Liver (tissue), 9 donors: ENCODE results near the gene PTGES. TPM values are rescaled to one million over a fixed set of nuclear protein-coding genes. Genes with fewer than 3 reads are reported as not detected.
"Not testable (repeated sequence)": the region's sequence is repeated elsewhere in the genome, so short reads cannot be mapped to it uniquely, and the experiment has no call there.

ENCODE experiments used
- DNase-seq: peaks from one replicate; pipeline ENCODE4 v3.0.0-alpha.2; 2017; ENCODE audit warnings: low spot score
- H3K27ac ChIP-seq, 2 donors: one replicate each; pipeline ENCODE4 v1.7.0; 2013; ENCODE audit warnings: inconsistent platforms in 2 of 2, low read length in 2 of 2, control low read depth in 1 of 2, low read depth in 1 of 2, mild to moderate bottlenecking in 1 of 2
- H3K27me3 ChIP-seq, 4 donors: one replicate each; pipeline versions ENCODE4 v1.6.1 to v1.7.0; 2013; ENCODE audit warnings: low read length in 3 of 4, inconsistent platforms in 1 of 4, mild to moderate bottlenecking in 1 of 4, moderate library complexity in 1 of 4; ENCODE audit not compliant: control insufficient read depth in 4 of 4, insufficient read depth in 4 of 4
- H3K36me3 ChIP-seq, 4 donors: one replicate each; pipeline versions ENCODE4 v1.6.1 to v1.7.0; 2013; ENCODE audit warnings: low read length in 3 of 4, mild to moderate bottlenecking in 3 of 4, low read depth in 1 of 4, moderate library complexity in 1 of 4; ENCODE audit not compliant: control insufficient read depth in 4 of 4, insufficient read depth in 3 of 4
- H3K4me1 ChIP-seq, 4 donors: one replicate each; pipeline versions ENCODE4 v1.6.1 to v1.7.0; 2013; ENCODE audit warnings: low read length in 3 of 4, mild to moderate bottlenecking in 3 of 4, moderate library complexity in 1 of 4; ENCODE audit not compliant: control insufficient read depth in 4 of 4, insufficient read depth in 4 of 4
- H3K4me3 ChIP-seq, 3 donors: one replicate each; pipeline versions ENCODE4 v1.6.1 to v1.7.0; 2013; ENCODE audit warnings: low read length in 3 of 3, control low read depth in 1 of 3, low read depth in 1 of 3, mild to moderate bottlenecking in 1 of 3
- H3K9ac ChIP-seq, 2 donors: one replicate each; pipeline ENCODE4 v1.7.0; 2013; ENCODE audit warnings: low read length in 2 of 2, mild to moderate bottlenecking in 2 of 2, moderate library complexity in 2 of 2, control low read depth in 1 of 2, low read depth in 1 of 2
- H3K9me3 ChIP-seq, 4 donors: one replicate each; pipeline versions ENCODE4 v1.6.1 to v1.7.0; 2013; ENCODE audit warnings: low read length in 3 of 4; ENCODE audit not compliant: control insufficient read depth in 4 of 4
- ATF3 ChIP-seq: IDR thresholded peaks from 2 replicates; pipeline ENCODE4 v1.6.1; 2016; ENCODE audit warnings: antibody characterized with exemption
- CTCF ChIP-seq: fragments of 150-350 bp; IDR thresholded peaks from 2 replicates; pipeline ENCODE4 v1.5.1; 2017; ENCODE audit warnings: improper control_type of control experiment, low read depth, low read length; ENCODE audit not compliant: missing input control
- EGR1 ChIP-seq, 2 donors: IDR thresholded peaks; 2 replicates each; pipeline ENCODE4 v1.6.1; 2016 to 2018; ENCODE audit warnings: antibody characterized with exemption in 2 of 2, low read depth in 2 of 2
- FOXA1 ChIP-seq: IDR thresholded peaks from 2 replicates; pipeline ENCODE4 v1.6.1; 2016; ENCODE audit warnings: antibody characterized with exemption
- FOXA2 ChIP-seq: IDR thresholded peaks from 2 replicates; pipeline ENCODE4 v1.6.1; 2016; ENCODE audit warnings: antibody characterized with exemption
- GABPA ChIP-seq, 2 donors: IDR thresholded peaks in 1 of 2; conservative IDR thresholded peaks in 1 of 2; 2 replicates each; pipeline ENCODE4 v1.6.1; 2016; ENCODE audit warnings: antibody characterized with exemption in 2 of 2, mild to moderate bottlenecking in 1 of 2, moderate library complexity in 1 of 2
- HNF4A ChIP-seq, 2 donors: conservative IDR thresholded peaks; 2 replicates each; pipeline ENCODE4 v1.6.1; 2016; ENCODE audit warnings: antibody characterized with exemption in 2 of 2, mild to moderate bottlenecking in 2 of 2
- HNF4G ChIP-seq: IDR thresholded peaks from 2 replicates; pipeline ENCODE4 v1.6.1; 2016; ENCODE audit warnings: antibody characterized with exemption
- JUND ChIP-seq, 2 donors: IDR thresholded peaks; 2 replicates each; pipeline ENCODE4 v1.6.1; 2016; ENCODE audit warnings: antibody characterized with exemption in 2 of 2
- MAX ChIP-seq: IDR thresholded peaks from 2 replicates; pipeline ENCODE4 v1.6.1; 2016; ENCODE audit warnings: antibody characterized with exemption
- NR2F2 ChIP-seq: IDR thresholded peaks from 2 replicates; pipeline ENCODE4 v1.6.1; 2016; ENCODE audit warnings: antibody characterized with exemption
- RAD21 ChIP-seq, 2 donors: IDR thresholded peaks; 2 replicates each; pipeline ENCODE4 v1.6.1; 2016; ENCODE audit warnings: antibody characterized with exemption in 2 of 2, mild to moderate bottlenecking in 2 of 2
- REST ChIP-seq: IDR thresholded peaks from 2 replicates; pipeline ENCODE4 v1.6.1; 2016; ENCODE audit warnings: antibody characterized with exemption, mild to moderate bottlenecking
- RXRA ChIP-seq, 2 donors: IDR thresholded peaks; 2 replicates each; pipeline ENCODE4 v1.6.1; 2017 to 2018; ENCODE audit warnings: antibody characterized with exemption in 2 of 2, mild to moderate bottlenecking in 1 of 2
- SP1 ChIP-seq: IDR thresholded peaks from 2 replicates; pipeline ENCODE4 v1.6.1; 2018; ENCODE audit warnings: antibody characterized with exemption, mild to moderate bottlenecking
- TAF1 ChIP-seq: conservative IDR thresholded peaks from 2 replicates; pipeline ENCODE4 v1.6.1; 2016; ENCODE audit warnings: antibody characterized with exemption, mild to moderate bottlenecking
- YY1 ChIP-seq: IDR thresholded peaks from 2 replicates; pipeline ENCODE4 v1.6.1; 2016; ENCODE audit warnings: antibody characterized with exemption, mild to moderate bottlenecking
- ZBTB33 ChIP-seq: IDR thresholded peaks from 2 replicates; pipeline ENCODE4 v1.6.1; 2016; ENCODE audit warnings: antibody characterized with exemption
- WGBS: extraction: QIAGEN DNeasy Blood & Tissue Kit; methylation state at CpG from one replicate; pipeline ENCODE4 v1.1.7; 2013; 5-methylcytosine and 5-hydroxymethylcytosine counted together
- polyA plus RNA-seq, 2 donors: library from polyadenylated mRNA; stranded (reverse) in 1 of 2; unstranded in 1 of 2; fragments of 200-250 nt in 1 of 2; fragments of >200 nt in 1 of 2; fragmentation: Nextera tagmentation in 1 of 2; extraction: Ambion mirVana in 1 of 2; gene quantifications; one replicate each; pipeline versions ENCODE4 v1.2.1 to v1.2.3, GENCODE V29; 2013 to 2015
- total RNA-seq, 2 donors: library from RNA; depleted of rRNA; stranded (reverse); fragments of >200 nt; gene quantifications; one replicate each; pipeline ENCODE4 v1.2.3, GENCODE V29; 2014
- donor health status: healthy.
- donor health status: healthy.
- donor health status: healthy.
- donor health status: healthy.
- donor health status: healthy.

PTGES gene
- total and polyA plus RNA-seq, 4 donors, result 0.07 to 0.47 (median 0.17) TPM; not detected in 1

GRCh38 chr9:129762985-129763926 is 10.4 kb upstream of the PTGES start:
- peak; percentile 11 for TF ChIP-seq NR2F2
- TF ChIP-seq YY1, result no peak

GRCh38 chr9:129762370-129762984 is 9.6 kb upstream of the PTGES start:
- WGBS, result 69% methylated on average over 13 of the region's 13 CpGs

More at GRCh38 chr9:129762985-129763926, 10.4 kb upstream of the PTGES start:
- H3K4me3 ChIP-seq, result no peak overlapping the region
- H3K9ac ChIP-seq, result no peak overlapping the region
- H3K27ac ChIP-seq, result peak overlapping the region in 1 of 2 donors; percentile 20
- H3K36me3 ChIP-seq, result no peaks in the 10 kb centered on the region
- no peaks in the 10 kb centered on the region for H3K9me3 ChIP-seq
- no peaks in the 10 kb centered on the region for H3K27me3 ChIP-seq
- WGBS, result 80% methylated on average over 13 of the region's 13 CpGs
- no peak for DNase-seq
- H3K4me1 ChIP-seq, result peaks cover 0 to 3% (median 0%) of the 10 kb centered on the region in 4 donors

GRCh38 chr9:129761901-129762369 is 9.1 kb upstream of the PTGES start:
- Histone ChIP-seq H3K27me3 (no peaks in the 10 kb centered on the region), H3K4me3 (no peak overlapping the region), H3K36me3 (no peaks in the 10 kb centered on the region), H3K9me3 (no peaks in the 10 kb centered on the region), H3K4me1 (peaks cover 0 to 3% (median 0%) of the 10 kb centered on the region in 4 donors), H3K9ac (no peak overlapping the region), H3K27ac (peak overlapping the region; percentile 55 to 69)
- DNase-seq, result no peak
- WGBS, result 58% methylated on average over 6 of the region's 6 CpGs
- TF ChIP-seq CTCF (no peak), ZBTB33 (no peak), RXRA (IDR thresholded peaks at IDR 0.05) (no peak), FOXA2 (no peak), NR2F2 (no peak), TAF1 (no peak), ATF3 (no peak), SP1 (no peak), RAD21 (IDR thresholded peaks at IDR 0.05) (no peak), JUND (IDR thresholded peaks at IDR 0.05) (no peak), GABPA (IDR thresholded peaks at IDR 0.05 in 1 of 2, conservative IDR thresholded peaks at IDR 0.05 in 1 of 2) (no peak), HNF4G (no peak), REST (no peak), YY1 (no peak), EGR1 (IDR thresholded peaks at IDR 0.05; ENCODE audit: low read depth in 2 of 2) (no peak), FOXA1 (no peak), MAX (no peak), HNF4A (conservative IDR thresholded peaks at IDR 0.05) (no peak)

More at GRCh38 chr9:129762370-129762984, 9.6 kb upstream of the PTGES start:
- not testable (repeated sequence) for H3K4me3 ChIP-seq, H3K27me3 ChIP-seq, H3K36me3 ChIP-seq, H3K9ac ChIP-seq, DNase-seq, H3K9me3 ChIP-seq, H3K4me1 ChIP-seq
- H3K27ac ChIP-seq, result peak overlapping the region in 1 of 2 donors; percentile 20
- TF ChIP-seq NR2F2, result peak; percentile 46
